SK-N-MC (cell line): ENCODE measurements around the gene MYL10.
"Not testable (repeated sequence)": the region's sequence is repeated elsewhere in the genome, so short reads cannot be mapped to it uniquely, and the experiment has no call there.

Experiments used
- EZH2 ChIP-seq: fragments of 200-600 bp; sonication (generic); IDR thresholded peaks from one replicate; pipeline ENCODE4 v1.6.1; 2017; ENCODE audit warnings: antibody characterized with exemption
- FOXP2 ChIP-seq: optimal IDR thresholded peaks from 2 replicates; pipeline ENCODE3; 2011; ENCODE audit warnings: mild to moderate bottlenecking, moderate library complexity; ENCODE audit not compliant: insufficient read depth; ENCODE audit errors: extremely low read length, control extremely low read depth
- POLR2AphosphoS5 ChIP-seq: IDR thresholded peaks from 2 replicates; pipeline ENCODE4 v1.6.1; 2012; ENCODE audit warnings: mild to moderate bottlenecking, low read depth, low read length, borderline replicate concordance

DNA sequence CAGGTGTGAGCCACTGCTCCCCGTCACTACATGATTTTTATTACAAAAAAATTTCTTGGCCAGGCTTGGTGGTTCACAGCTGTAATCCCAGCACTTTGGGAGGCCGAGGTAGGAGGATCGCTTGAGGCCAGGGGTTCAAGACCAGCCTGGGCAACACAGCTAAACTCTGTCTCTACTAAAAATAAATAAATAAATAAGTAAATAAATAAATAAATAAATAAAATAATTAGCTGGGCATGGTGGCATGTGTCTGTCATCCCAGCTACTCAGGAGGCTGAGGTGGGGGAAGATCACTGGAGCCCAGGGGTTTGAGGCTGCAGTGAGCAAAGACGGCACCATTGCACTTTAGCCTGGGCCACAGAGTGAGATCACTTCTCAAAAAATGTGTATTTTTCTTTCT, 10.0 kb upstream of the MYL10 start:
- TF ChIP-seq EZH2, POLR2AphosphoS5, FOXP2: not testable (repeated sequence)
